K562 (cell line): ENCODE data around the gene SMARCA1.

Source experiments
- CTCF ChIP-seq, 3 experiments: IDR thresholded peaks in 2 of 3; conservative IDR thresholded peaks in 1 of 3; 2 replicates each; pipeline ENCODE4 v1.5.1; 2011 to 2012; ENCODE audit warnings: low read length in 3 of 3, mild to moderate bottlenecking in 3 of 3, control low read depth in 2 of 3, improper control_type of control experiment in 1 of 3, inconsistent platforms in 1 of 3, low read depth in 1 of 3, mixed read lengths in 1 of 3, moderate library complexity in 1 of 3; ENCODE audit not compliant: insufficient read depth in 2 of 3
- MTA3 ChIP-seq: fragments of 450-650 bp; formaldehyde crosslinking; IDR thresholded peaks from 2 replicates; pipeline ENCODE4 v1.6.1; 2017; ENCODE audit warnings: mild to moderate bottlenecking, borderline replicate concordance
- POLR2A ChIP-seq: fragments of 450-650 bp; conservative IDR thresholded peaks from 2 replicates; pipeline ENCODE4 v1.6.1; 2016
- RNF2 ChIP-seq: sonication (generic); IDR thresholded peaks from 2 replicates; pipeline ENCODE4 v1.6.1; 2016
- SMARCA4 ChIP-seq: fragments of 450-650 bp; IDR thresholded peaks from 2 replicates; pipeline ENCODE4 v1.6.1; 2016

- TF ChIP-seq CTCF (IDR thresholded peaks at IDR 0.05 in 2 of 3, conservative IDR thresholded peaks at IDR 0.05 in 1 of 3; ENCODE audit: insufficient read depth in 2 of 3, low read depth in 1 of 3, low read length in 3 of 3) (no peak), SMARCA4 (no peak), RNF2 (no peak), MTA3 (no peak), POLR2A (no peak)
Observed at GRCh38 chrX:129572422-129572821, 49.1 kb upstream of the SMARCA1 start.
